NT2/D1 (cell line): ENCODE data around the gene SLC35F3.
"Not testable (repeated sequence)": the region's sequence is repeated elsewhere in the genome, so short reads cannot be mapped to it uniquely, and the experiment has no call there.

ENCODE experiments used
- DNase-seq: peaks from one replicate; pipeline ENCODE4 v3.0.0-alpha.2; 2011; ENCODE audit warnings: low read depth, low spot score
- H3K27me3 ChIP-seq: 2 replicates; pipeline ENCODE4 v1.6.0; 2011; ENCODE audit warnings: mild to moderate bottlenecking; ENCODE audit not compliant: insufficient read length, insufficient read depth
- H3K36me3 ChIP-seq: 2 replicates; pipeline ENCODE4 v1.6.1; 2011; ENCODE audit warnings: mild to moderate bottlenecking, low read length, mixed read lengths; ENCODE audit not compliant: insufficient read depth, insufficient read length
- H3K4me1 ChIP-seq: 2 replicates; pipeline ENCODE4 v1.5.1; 2011; ENCODE audit not compliant: insufficient read depth, insufficient read length
- H3K4me3 ChIP-seq: 2 replicates; pipeline ENCODE4 v1.5.1; 2011; ENCODE audit warnings: low read depth; ENCODE audit not compliant: insufficient read length
- H3K9ac ChIP-seq: 2 replicates; pipeline ENCODE4 v1.6.0; 2011; ENCODE audit warnings: low read depth; ENCODE audit not compliant: insufficient read length
- H3K9me3 ChIP-seq: 2 replicates; pipeline ENCODE4 v1.5.1; 2011; ENCODE audit warnings: mild to moderate bottlenecking, low read length; ENCODE audit not compliant: insufficient read depth
- SUZ12 ChIP-seq: IDR thresholded peaks from 2 replicates; pipeline ENCODE4 v1.6.1; 2011; ENCODE audit not compliant: insufficient read length, insufficient read depth; ENCODE audit errors: extremely low read depth
- YY1 ChIP-seq: IDR thresholded peaks from 2 replicates; pipeline ENCODE4 v1.6.1; 2011; ENCODE audit not compliant: insufficient read length, insufficient read depth
- ZNF274 ChIP-seq: IDR thresholded peaks from 2 replicates; pipeline ENCODE4 v1.6.1; 2011; ENCODE audit warnings: mild to moderate bottlenecking, low read depth, low read length

Gene SLC35F3

GRCh38 chr1:234111458-234112142 is 207.1 kb downstream of the SLC35F3 start:
- Histone ChIP-seq H3K36me3 (no peaks in the 10 kb centered on the region), H3K9me3 (no peaks in the 10 kb centered on the region), H3K4me1 (no peaks in the 10 kb centered on the region), H3K4me3 (no peak overlapping the region), H3K9ac (no peak overlapping the region), H3K27me3 (no peaks in the 10 kb centered on the region)
- TF ChIP-seq SUZ12 (no peak), YY1 (no peak), ZNF274 (no peak)
- peak; percentile 88 for DNase-seq

GRCh38 chr1:234114648-234115307 is 210.3 kb downstream of the SLC35F3 start:
- Histone ChIP-seq H3K4me1 (no peaks in the 10 kb centered on the region), H3K36me3 (no peaks in the 10 kb centered on the region), H3K4me3 (no peak overlapping the region), H3K9ac (no peak overlapping the region), H3K9me3 (no peaks in the 10 kb centered on the region), H3K27me3 (no peaks in the 10 kb centered on the region)
- DNase-seq = peak; percentile 57
- no peak for TF ChIP-seq ZNF274
- TF ChIP-seq YY1 = no peak
- no peak for TF ChIP-seq SUZ12

GRCh38 chr1:234118911-234119310 is 214.4 kb downstream of the SLC35F3 start:
- H3K27me3 ChIP-seq = no peaks in the 10 kb centered on the region
- no peaks in the 10 kb centered on the region for H3K9me3 ChIP-seq
- H3K4me3 ChIP-seq = no peak overlapping the region
- no peak overlapping the region for H3K9ac ChIP-seq
- TF ChIP-seq SUZ12 (no peak), YY1 (no peak), ZNF274 (no peak)
- no peaks in the 10 kb centered on the region for H3K4me1 ChIP-seq
- no peak for DNase-seq
- H3K36me3 ChIP-seq = no peaks in the 10 kb centered on the region

- no peak overlapping the region for H3K9ac ChIP-seq
- TF ChIP-seq YY1 = no peak
- TF ChIP-seq ZNF274 = no peak
- TF ChIP-seq SUZ12 = no peak
- no peaks in the 10 kb centered on the region for H3K36me3 ChIP-seq
- H3K9me3 ChIP-seq = no peaks in the 10 kb centered on the region
- no peak overlapping the region for H3K4me3 ChIP-seq
- H3K4me1 ChIP-seq = no peaks in the 10 kb centered on the region
- DNase-seq = no peak
- H3K27me3 ChIP-seq = no peaks in the 10 kb centered on the region
Observed at GRCh38 chr1:234119431-234119830, 215.0 kb downstream of the SLC35F3 start.

GRCh38 chr1:234120327-234120944 is 216.0 kb downstream of the SLC35F3 start:
- Histone ChIP-seq H3K4me1 (peaks cover under 1% of the 10 kb centered on the region), H3K27me3 (no peaks in the 10 kb centered on the region), H3K9ac (no peak overlapping the region), H3K4me3 (no peak overlapping the region), H3K36me3 (no peaks in the 10 kb centered on the region), H3K9me3 (no peaks in the 10 kb centered on the region)
- TF ChIP-seq ZNF274 (no peak), SUZ12 (no peak), YY1 (no peak)
- DNase-seq = no peak

GRCh38 chr1:234121659-234122058 is 217.2 kb downstream of the SLC35F3 start:
- H3K27me3 ChIP-seq, H3K4me3 ChIP-seq, H3K9me3 ChIP-seq, H3K4me1 ChIP-seq, DNase-seq, H3K9ac ChIP-seq, H3K36me3 ChIP-seq: not testable (repeated sequence)

GRCh38 chr1:234122571-234122970 is 218.1 kb downstream of the SLC35F3 start:
- H3K27me3 ChIP-seq, H3K36me3 ChIP-seq, H3K9ac ChIP-seq, H3K4me3 ChIP-seq, DNase-seq, H3K4me1 ChIP-seq, H3K9me3 ChIP-seq: not testable (repeated sequence)
